ENCODE measurements around the gene EPG5. TPM values are rescaled to one million over a fixed set of nuclear protein-coding genes. Genes with fewer than 3 reads are reported as not detected.
"Not testable (repeated sequence)": the region's sequence is repeated elsewhere in the genome, so short reads cannot be mapped to it uniquely, and the experiment has no call there.

EPG5 gene
- total RNA-seq, 1 experiment from 2014 or later = 11.5 TPM

GRCh38 chr18:45871431-45872084, 95.6 kb downstream of the EPG5 start:
- DNase-seq (ENCODE audit: low read depth) = peak; percentile 37

GRCh38 chr18:45870419-45870818, 96.7 kb downstream of the EPG5 start:
- no peak for DNase-seq (ENCODE audit: low read depth)

DNA sequence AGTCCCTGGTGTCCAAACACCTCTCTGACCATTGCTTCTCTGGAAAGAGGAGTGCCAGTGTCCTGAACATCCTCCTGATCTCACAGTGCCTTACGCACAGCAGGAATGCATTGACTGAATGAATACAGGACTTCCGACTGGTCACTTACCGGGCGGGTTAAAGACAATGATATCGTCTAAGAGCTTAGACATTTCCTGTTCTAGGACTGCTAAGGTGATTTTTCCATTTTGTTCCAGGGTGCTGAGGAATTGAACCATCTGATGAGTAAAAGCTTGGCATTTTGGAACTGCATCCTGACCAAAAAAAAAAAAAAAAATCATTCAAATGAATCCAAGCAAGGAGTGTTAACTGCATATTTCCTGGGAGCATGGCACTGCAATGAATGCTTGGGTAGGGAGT, 101.7 kb downstream of the EPG5 start:
- no peak for DNase-seq (ENCODE audit: low read depth)

- no peak for DNase-seq (ENCODE audit: low read depth)
Measured at GRCh38 chr18:45864081-45864480, 103.0 kb downstream of the EPG5 start.

- no peak for DNase-seq (ENCODE audit: low read depth)
Measured at GRCh38 chr18:45863469-45863868, 103.7 kb downstream of the EPG5 start.

GRCh38 chr18:45861926-45862325, 105.2 kb downstream of the EPG5 start:
- DNase-seq (ENCODE audit: low read depth) = no peak

GRCh38 chr18:45860971-45861370, 106.2 kb downstream of the EPG5 start:
- no peak for DNase-seq (ENCODE audit: low read depth)

GRCh38 chr18:45860492-45860891, 106.6 kb downstream of the EPG5 start:
- no peak for DNase-seq (ENCODE audit: low read depth)

DNA sequence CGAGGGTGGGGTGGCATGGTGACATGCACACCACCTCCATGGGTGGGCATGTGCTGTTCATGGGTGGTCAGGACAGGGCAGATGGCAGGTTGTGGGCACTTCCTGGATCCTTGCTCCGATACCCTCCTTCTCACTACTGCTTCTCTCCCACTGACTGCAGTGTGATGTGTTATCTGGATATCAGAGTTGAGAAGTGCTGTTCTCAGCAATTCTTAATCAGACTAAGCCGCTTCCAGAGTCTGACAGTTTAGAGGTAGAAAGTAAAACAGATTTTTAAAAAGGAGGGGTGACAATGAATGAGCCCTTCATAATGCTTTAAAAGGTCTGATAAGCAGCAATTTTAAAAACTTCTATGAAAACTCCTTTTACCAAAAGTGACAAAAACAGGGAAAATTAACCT, 107.8 kb downstream of the EPG5 start:
- DNase-seq (ENCODE audit: low read depth) = no peak

DNA sequence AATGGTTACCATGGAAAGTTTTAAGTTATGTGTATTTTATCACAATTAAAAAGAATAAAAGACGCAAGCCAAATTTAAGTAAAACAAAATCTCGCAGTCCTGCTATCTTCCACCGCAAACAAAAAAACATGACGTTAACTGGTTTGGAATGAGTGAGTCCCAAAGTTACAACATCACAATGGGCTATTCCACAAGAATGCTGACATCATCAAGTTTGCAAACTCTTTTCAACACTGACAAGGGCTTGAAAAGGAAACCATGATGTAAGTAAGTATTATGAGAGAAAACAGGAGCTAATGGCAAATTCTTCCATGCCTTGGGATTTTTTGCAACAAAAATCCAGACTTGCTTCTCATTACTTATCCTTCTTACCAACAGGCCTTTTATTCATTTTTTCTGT, 110.6 kb downstream of the EPG5 start:
- DNase-seq (ENCODE audit: low read depth) = no peak

- DNase-seq (ENCODE audit: low read depth) = no peak
Measured at GRCh38 chr18:45854036-45854586, 113.0 kb downstream of the EPG5 start.

DNA sequence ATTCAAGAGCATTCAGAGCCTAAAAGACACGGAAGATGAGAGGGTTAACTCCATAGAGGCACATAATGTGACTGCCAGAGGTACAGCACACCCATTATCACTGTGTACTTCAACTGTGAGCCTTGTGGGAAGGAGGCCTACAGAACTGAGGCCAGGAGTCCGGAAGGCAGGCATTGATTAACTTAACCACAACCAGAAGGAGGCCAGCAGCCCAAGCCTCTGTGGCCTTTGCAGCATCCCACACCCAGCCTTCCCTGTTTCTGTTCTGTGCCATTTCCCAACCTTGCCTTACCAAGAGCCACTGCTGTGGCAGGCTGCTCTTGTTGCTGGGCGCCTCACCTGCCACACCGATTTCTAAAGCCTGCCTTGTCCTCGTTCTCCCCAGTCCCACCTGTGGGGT, 114.5 kb downstream of the EPG5 start:
- no peak for DNase-seq (ENCODE audit: low read depth)

DNA sequence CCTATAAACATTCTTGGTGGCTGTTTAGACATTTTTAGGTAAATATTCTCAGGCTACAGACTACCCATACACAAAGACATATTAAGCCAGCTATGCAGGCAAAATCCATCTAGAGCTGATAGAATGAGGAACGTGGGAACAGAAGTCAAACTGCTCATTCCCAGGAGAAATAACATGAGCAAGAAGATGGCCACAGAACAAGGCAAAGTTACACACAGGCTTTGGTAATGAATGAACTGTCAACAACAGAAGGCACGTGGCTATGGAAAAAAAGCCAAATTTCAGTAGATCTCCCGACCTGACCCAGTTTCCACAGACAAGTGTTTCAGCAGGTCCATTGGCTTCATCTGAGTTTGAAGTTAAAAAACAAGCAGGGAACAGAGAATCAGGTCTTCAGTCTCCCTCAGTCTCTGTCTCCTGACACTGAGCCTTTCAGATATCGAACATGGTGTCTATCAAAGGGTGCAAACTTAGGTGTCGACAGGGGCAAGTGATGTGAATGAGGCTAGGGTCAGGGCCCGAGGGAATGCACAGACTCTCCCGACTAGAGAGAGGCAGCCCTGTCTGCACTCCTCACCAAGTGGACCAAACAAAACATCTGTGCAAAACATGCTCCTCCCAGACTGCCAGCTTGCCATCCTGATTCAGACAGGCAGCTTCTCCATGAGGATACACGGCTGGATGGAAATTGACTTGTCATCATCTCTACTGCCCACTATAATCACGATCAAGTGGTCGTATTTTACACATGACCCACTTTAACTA, 115.8 kb downstream of the EPG5 start:
- no peak for DNase-seq (ENCODE audit: low read depth)

DNA sequence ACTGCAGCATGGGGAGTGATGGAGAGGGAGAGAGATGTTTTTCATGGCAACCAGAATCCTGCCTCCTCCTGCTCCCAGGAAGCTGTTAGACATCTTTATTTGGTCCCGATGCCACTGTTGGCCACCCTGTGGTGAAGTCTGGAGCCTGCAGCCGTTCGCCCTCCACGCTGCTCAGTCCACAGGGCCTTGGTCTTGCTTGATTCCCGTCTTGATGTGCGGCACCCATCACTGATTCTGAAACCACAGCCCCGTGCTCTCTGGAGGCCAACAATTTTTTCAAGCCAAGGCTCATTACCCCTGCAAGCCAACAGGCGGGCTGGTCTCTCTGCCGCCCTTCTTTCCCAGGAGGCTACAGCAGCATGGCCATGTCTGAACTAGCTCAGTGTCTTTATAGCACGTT, 117.1 kb downstream of the EPG5 start:
- no peak for DNase-seq (ENCODE audit: low read depth)

- no peak for DNase-seq (ENCODE audit: low read depth)
Measured at GRCh38 chr18:45849529-45849928, 117.6 kb downstream of the EPG5 start.

DNA sequence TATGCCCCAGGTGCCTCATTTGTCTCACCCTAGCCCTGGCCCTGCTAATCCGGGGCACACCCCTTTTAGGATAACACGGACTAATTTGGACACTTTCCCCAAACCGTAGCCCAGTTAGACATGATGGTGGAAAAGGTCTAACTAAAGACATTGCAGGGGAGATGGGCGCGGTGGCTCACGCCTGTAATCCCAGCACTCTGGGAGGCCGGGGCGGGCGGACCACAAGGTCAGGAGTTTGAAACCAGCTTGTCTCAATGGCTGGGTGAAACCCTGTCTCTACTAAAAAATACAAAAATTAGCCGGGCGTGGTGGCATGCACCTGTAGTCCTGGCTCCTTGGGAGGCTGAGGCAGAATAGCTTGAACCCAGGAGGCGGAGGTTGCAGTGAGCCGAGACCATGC, 118.5 kb downstream of the EPG5 start:
- not testable (repeated sequence) for DNase-seq (ENCODE audit: low read depth)

DNA sequence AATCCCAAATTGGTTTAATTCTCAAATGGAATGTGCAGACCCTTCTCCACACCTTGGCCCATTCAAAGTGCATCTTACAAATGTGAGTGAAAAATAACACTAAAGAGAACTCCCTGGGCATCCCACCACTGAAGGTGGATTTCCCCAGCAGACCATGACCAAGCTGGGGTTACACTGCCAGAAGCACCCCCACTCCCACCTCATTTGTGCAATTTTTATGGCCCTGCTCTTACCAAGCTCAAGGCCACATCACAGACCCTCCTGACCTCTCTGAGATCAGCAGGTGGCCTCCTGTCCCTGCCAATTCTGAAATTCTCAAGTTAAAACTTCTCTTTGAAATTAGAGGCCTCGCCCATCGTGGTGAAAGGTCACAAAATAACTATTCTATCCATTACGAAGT, 120.0 kb downstream of the EPG5 start:
- DNase-seq (ENCODE audit: low read depth) = no peak

DNA sequence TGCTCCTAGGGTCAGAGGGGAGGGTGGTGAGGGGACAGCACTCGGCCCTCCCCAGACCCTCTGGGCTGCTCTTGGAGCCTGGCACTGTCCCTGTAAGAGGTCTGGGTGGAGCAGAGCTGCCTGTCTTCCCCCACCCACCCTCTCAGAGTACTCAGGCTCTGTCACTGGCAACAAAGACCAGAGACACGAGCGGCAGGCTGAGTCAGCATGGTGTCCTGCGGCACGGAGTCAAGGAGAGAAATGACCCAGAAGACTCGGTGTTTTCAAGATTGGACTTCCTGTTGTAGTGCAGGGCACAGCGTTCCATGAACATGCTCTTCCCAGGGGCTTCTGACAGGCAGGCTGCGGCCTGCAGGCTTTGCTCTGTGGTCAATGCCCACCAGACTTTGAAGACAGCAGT, 121.7 kb downstream of the EPG5 start:
- peak; percentile 61 for DNase-seq (ENCODE audit: low read depth)

- no peak for DNase-seq (ENCODE audit: low read depth)
Measured at GRCh38 chr18:45844938-45845337, 122.2 kb downstream of the EPG5 start.

DNA sequence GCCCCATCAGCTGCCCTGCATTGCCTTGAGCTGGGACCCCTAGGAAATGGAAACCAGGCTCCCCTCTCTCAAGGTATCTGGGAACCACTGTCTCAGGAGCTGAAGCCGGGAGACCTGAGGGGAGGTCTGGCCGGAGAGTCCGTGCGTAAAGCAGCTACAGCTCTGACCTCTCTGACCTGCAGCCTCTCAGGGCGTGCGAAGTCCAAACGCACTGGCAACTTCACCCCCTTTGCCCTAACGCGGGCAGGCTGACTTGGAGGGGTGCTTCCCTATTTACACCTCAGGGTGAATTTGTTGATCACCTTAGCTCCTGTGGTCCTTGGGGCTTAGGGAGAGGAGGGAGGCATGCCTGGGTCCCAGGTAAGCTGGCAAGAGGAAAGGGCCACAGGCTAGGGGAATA, 124.1 kb downstream of the EPG5 start:
- no peak for DNase-seq (ENCODE audit: low read depth)

DNA sequence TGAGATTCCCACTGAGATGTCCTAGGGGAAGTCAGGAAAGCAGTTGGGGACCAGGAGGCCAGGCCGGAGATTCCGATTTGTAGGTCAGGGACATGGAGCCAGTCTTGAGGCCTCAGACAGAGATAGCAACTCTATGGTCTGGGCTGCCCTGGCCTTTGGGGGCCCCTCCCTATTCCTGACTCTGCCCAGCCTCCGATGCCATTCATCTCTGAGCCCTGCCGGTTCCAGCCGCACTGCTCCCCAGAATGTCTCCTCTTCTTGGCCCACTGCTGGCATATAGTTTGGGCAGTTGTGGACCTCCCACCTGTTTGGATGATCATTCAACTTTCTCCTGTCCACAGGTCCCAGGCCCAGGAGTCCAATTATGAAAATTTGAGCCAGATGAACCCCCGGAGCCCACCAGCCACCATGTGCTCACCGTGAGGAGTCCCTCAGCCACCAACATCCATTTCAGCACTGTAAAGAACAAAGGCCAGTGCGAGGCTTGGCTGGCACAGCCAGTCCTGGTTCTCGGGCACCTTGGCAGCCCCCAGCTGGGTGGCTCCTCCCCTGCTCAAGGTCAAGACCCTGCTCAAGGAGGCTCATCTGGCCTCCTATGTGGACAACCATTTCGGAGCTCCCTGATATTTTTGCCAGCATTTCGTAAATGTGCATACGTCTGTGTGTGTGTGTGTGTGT, 125.2 kb downstream of the EPG5 start:
- no peak for DNase-seq (ENCODE audit: low read depth)

- no peak for DNase-seq (ENCODE audit: low read depth)
Measured at GRCh38 chr18:45841060-45841764, 125.9 kb downstream of the EPG5 start.

Data from RPMI7951 (cell line).